ENCODE measurements around the gene TMTC3. TPM values are rescaled to one million over a fixed set of nuclear protein-coding genes. Genes with fewer than 3 reads are reported as not detected.

Gene TMTC3
- total and polyA plus RNA-seq, 2 of the 4 experiments (the other 2 are of a cell fraction), result 3.7 to 44.3 TPM

DNA sequence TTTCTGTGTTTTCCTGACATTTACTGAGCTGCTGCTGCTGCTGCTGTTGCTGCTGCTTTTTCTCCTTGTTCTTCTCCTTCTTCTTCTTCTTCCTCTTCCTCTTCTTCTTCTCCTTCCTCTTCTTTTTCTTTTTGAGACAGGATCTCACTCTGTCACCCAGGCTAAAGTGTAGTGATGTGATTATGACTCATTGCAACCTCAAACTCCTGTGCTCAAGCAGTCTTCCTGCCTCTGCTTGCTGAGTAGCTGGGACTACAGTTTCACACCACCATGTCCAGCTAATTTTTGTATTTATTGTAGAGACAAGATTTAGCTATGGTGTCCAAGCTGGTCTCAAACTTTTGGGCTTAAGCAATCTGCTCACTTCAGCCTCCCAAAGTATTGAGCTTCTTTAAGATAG is 95.8 kb downstream of the TMTC3 start:
- H3K27ac ChIP-seq (ENCODE audit: insufficient read depth, low read length), result no peak overlapping the region
- H3K9ac ChIP-seq (ENCODE audit: low read depth, low read length), result no peak overlapping the region
- H4K20me1 ChIP-seq (ENCODE audit: insufficient read depth, low read length), result no peaks in the 10 kb centered on the region
- H3K9me3 ChIP-seq (ENCODE audit: control insufficient read depth, insufficient read depth, low read length), result no peaks in the 10 kb centered on the region; the same call in 1 of the 2 replicates
- dilution Hi-C loops (cut with HindIII; ENCODE audit: low sequenced_read_pairs, unreplicated experiment), result no loop called here
- peaks cover 8% of the 10 kb centered on the region for H3K4me1 ChIP-seq (ENCODE audit: control insufficient read depth, insufficient read depth, low read length)
- H3K23ac ChIP-seq (ENCODE audit: low read depth, low read length), result no peak overlapping the region
- peak overlapping the region; percentile 50; the same call in 1 of the 2 replicates for H4K5ac ChIP-seq (ENCODE audit: low read depth, low read length)
- TF ChIP-seq USF2 (IDR thresholded peaks at IDR 0.05; ENCODE audit: low read depth, low read length) (no peak), BHLHE40 (IDR thresholded peaks at IDR 0.05; ENCODE audit: low read depth, low read length) (no peak), SMC3 (IDR thresholded peaks at IDR 0.05; ENCODE audit: low read depth, low read length) (no peak), POLR2A (IDR thresholded peaks at IDR 0.05; ENCODE audit: low read depth, low read length) (no peak), NFE2L2 (IDR thresholded peaks at IDR 0.05; ENCODE audit: low read depth, low read length) (no peak), FOS (IDR thresholded peaks at IDR 0.05; ENCODE audit: low read depth, low read length) (peak; percentile 66), MAZ (IDR thresholded peaks at IDR 0.05; ENCODE audit: borderline replicate concordance, low read depth, low read length) (no peak)
- no peak overlapping the region for H3K4me2 ChIP-seq (ENCODE audit: low read depth, low read length)
- H3K18ac ChIP-seq (ENCODE audit: low read depth, low read length), result peak overlapping the region; percentile 33; the same call in 1 of the 2 replicates
- ATAC-seq (ENCODE audit: low read depth), result peak; percentile 73
- BruUV-seq (replicated peaks), result no TSS peak
- no peaks in the 10 kb centered on the region for H3K27me3 ChIP-seq (ENCODE audit: control insufficient read depth, insufficient read depth, low read length)
- H3K56ac ChIP-seq (ENCODE audit: extremely low read depth, insufficient read depth, low read length), result no peak overlapping the region
- no peaks in the 10 kb centered on the region for H3K79me1 ChIP-seq (ENCODE audit: low read depth in 1 of 2, low read length in 2 of 2)
- no peak overlapping the region for H2AFZ ChIP-seq (replicated peaks; ENCODE audit: low read length, poor library complexity)
- H2BK120ac ChIP-seq (ENCODE audit: low read depth, low read length), result peak overlapping the region; percentile 62; the same call in 1 of the 2 replicates
- no peak overlapping the region; the same call in 1 of the 2 replicates for H3K14ac ChIP-seq (replicated peaks; ENCODE audit: low read depth, low read length)
- H3K36me3 ChIP-seq (ENCODE audit: control insufficient read depth, insufficient read depth, low read length), result no peaks in the 10 kb centered on the region
- 0 out of 3 replicates have a peak overlapping the region, but pooled peaks have one; percentile 31 for H2BK15ac ChIP-seq (ENCODE audit: low read depth, low read length)
- POLR2A ChIA-PET (ENCODE audit: unreplicated experiment), result no interaction called here
- no peak overlapping the region for H2AK5ac ChIP-seq (ENCODE audit: low read depth, low read length)
- peak overlapping the region; percentile 62; the same call in 1 of the 2 replicates for H2BK20ac ChIP-seq (ENCODE audit: low read depth, low read length)
- H3K4me3 ChIP-seq (ENCODE audit: insufficient read depth, low read depth, low read length), result no peak overlapping the region
- CTCF ChIA-PET, result no interaction called here
- no peak overlapping the region for H4K91ac ChIP-seq (ENCODE audit: insufficient read depth, low read depth, low read length)
- DNase-seq, result peak; percentile 84
- intact Hi-C loops (cut with micrococcal nuclease), result no loop called here
- no peaks in the 10 kb centered on the region for H3K9me1 ChIP-seq (ENCODE audit: insufficient read depth, low read length)
- H4K8ac ChIP-seq (ENCODE audit: low read depth in 2 of 2, low read length in 2 of 2), result no peak overlapping the region; a peak in 1 of 4 replicates
- H3K4ac ChIP-seq (ENCODE audit: low read depth, low read length), result peak overlapping the region; percentile 69; the same call in 1 of the 2 replicates
- H2AK9ac ChIP-seq (replicated peaks; ENCODE audit: low read depth, low read length, poor library complexity), result no peak overlapping the region
- in situ Hi-C loops (cut with MboI; ENCODE audit: low sequenced_read_pairs), result no loop called here
- H2BK5ac ChIP-seq (ENCODE audit: low read depth, low read length, poor library complexity, severe bottlenecking), result peak overlapping the region; percentile 57

Measured in IMR-90 (cell line).